Anterior cingulate cortex (tissue), 58 donors: ENCODE measurements around the gene GNAI3.
"Not testable (repeated sequence)": the region's sequence is repeated elsewhere in the genome, so short reads cannot be mapped to it uniquely, and the experiment has no call there.

Experiments
- DNase-seq, 58 donors: peaks; one replicate each; lab custom pipeline; 2025; lab: John Stamatoyannopoulos, UW

Gene GNAI3

DNA sequence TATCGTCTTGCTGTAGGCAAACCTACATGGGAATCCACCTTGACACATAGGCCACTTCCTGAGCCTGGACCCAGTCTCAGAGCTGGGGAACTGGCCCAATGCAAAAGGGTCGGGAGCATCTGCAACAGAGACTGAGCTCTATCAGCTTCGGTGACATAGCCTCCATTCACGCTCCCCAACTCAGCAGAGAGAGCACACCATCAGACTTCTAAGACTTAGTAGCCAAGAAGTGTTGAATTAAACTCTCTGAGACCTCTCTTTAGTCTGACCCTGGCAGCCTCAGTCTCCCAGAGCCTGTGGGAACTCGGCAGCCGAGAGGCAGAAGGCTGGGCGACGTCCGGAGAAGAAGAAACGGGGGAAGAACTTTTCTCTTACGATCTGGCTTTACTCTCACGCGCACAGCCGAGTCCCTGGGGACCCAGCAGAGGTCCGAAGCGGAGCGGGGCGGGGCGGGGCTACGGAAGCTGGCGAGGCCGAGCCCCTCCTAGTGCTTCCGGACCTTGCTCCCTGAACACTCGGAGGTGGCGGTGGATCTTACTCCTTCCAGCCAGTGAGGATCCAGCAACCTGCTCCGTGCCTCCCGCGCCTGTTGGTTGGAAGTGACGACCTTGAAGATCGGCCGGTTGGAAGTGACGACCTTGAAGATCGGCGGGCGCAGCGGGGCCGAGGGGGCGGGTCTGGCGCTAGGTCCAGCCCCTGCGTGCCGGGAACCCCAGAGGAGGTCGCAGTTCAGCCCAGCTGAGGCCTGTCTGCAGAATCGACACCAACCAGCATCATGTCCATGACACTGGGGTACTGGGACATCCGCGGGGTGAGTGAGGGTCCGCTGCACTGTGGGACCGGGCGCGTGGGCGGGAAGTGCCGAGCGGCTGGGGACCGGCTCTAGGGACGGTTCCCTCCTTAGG lies 107.5 kb downstream of the GNAI3 start, which contains the start of gene GSTM4:
TSS of gene GSTM4 (plus strand) at position 485 of the 905 bp plus-strand sequence. CDS start at position 776, 291 bp downstream.
- DNase-seq = peak in 55 of 58 donors; percentile 26 to 90 (median 68)

DNA sequence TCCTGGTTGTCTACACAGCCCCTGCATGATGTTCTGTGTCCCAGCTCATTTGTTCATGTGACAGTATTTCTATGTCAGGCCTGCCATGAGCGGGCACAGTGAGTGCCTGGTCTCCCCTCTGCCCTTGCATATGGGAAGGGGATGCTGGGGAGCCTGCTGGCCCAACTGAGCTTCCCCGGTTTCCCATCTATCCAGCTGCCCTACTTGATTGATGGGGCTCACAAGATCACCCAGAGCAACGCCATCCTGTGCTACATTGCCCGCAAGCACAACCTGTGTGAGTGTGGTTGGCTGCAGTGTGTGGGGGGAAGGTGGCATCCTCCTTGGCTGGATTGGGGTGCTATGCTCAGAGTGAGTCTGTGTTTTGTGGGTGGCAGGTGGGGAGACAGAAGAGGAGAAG lies 109.0 kb downstream of the GNAI3 start:
- no peak for DNase-seq

DNA sequence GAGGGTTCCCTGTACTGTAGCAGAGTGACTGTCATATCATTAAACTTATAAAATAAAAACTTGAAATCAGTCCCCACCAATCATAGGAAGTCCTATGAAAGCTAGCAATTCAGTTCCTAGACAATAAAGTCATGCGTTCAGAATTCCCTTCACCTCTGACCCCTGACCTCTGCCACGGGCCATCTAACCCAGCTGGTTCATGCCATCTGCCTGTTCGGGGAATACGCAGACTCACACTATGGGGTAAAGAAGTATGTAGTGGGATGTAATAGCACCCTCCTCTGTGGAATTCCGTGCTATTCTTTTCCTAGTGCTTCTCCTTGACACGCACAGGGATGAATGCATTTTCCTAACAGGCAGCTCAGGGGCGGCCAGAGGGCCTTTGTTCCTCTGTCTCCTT lies 109.6 kb downstream of the GNAI3 start:
- DNase-seq = no peak

DNA sequence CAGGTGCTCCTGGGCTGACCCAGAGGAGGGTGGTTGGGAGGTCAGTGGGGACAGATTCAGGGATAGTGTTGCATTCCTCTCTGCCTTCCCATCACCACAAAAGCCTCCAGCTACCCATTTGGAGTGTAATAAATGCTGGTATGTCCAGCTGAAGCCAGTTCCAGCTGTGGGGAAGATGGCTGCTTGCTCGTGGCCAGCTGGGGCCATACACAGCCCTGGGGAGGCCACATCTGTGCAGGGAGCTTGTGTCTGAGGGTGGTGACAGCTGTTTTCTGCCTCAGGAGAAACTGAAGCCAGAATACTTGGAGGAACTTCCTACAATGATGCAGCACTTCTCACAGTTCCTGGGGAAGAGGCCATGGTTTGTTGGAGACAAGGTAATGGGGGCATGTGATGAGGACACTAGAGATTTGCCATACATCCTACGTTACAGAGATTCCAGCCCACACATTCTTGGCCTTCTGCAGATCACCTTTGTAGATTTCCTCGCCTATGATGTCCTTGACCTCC lies 110.2 kb downstream of the GNAI3 start:
- no peak for DNase-seq

DNA sequence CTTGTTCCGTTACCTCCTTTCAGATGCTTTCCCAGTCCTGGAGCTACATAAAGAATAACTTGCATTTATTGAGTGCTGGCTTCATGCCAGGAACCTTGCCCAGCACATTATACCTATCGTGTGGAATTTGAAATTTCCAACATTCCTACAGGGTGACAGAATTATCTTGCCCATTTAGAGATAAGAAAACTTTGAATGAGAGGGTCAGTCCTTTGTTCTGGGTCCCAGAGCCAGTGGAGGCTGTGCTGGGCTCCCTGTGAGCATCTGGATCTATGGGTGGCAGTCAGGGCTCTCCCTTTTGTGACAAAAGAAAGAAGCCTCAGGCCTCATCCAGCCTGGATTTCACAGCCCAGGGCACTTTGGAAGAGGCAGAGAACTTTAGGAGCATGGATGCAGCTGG lies 110.7 kb downstream of the GNAI3 start:
- no peak for DNase-seq

DNA sequence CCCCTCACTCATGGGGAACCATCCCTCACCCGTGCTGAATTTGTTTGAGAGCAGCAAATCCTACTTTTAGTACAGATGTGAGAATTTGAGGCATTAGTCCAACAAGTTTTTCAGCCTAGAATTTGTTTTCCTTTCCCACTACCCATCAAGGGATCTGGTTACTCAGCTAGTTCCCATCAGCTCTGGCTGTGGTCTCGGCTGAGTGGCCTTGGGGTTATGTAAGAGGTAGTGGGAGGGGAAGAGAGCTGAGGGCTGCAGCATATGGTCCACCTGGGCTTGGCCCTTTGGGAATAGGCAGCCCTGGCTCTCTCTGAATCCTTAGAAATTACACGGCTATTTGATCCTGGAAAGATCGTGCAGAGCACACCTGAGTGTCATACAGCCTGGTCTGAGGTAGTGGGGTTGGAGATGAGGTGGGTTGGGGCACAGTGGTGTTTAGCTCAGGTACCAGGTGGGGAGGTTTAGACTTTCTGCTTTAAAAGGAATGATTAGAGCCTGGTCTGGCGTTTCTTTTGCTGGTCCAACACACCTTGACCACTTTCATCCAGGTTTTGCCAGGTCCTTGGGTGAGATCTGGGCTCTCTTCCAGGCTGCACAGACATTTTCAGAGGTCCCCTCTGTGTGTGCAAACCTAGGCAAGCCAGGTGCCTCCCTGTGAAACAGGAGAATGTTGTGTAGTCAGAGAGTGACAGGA lies 111.7 kb downstream of the GNAI3 start:
- no peak for DNase-seq

DNA sequence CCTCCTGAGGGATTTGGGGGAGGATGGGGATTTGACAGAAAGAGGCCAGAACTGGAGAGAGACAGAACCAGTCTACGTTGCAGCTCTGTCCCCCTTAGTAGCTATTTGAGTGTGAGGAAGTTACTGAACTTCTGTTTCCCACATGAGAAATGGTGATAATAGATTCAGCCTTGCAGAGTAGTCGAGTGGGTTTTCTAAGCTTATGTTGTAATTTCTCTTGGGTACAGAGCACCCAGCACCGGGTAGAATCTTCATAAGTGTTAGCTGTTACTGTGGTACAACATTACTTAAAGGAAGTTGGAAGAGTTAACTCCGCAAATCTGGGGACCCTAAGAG lies 112.2 kb downstream of the GNAI3 start:
- DNase-seq = not testable (repeated sequence)

DNA sequence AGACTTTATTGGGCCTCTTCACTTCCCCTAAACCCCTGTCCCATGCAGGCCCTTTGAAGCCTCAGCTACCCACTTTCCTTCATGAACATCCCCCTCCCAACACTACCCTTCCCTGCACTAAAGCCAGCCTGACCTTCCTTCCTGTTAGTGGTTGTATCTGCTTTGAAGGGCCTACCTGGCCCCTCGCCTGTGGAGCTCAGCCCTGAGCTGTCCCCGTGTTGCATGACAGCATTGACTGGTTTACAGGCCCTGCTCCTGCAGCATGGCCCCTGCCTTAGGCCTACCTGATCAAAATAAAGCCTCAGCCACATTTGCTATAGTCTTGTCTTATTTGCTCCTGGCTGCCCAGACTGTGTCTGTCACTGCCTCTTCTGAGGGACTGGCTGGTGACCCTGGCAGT lies 113.0 kb downstream of the GNAI3 start:
- no peak for DNase-seq

DNA sequence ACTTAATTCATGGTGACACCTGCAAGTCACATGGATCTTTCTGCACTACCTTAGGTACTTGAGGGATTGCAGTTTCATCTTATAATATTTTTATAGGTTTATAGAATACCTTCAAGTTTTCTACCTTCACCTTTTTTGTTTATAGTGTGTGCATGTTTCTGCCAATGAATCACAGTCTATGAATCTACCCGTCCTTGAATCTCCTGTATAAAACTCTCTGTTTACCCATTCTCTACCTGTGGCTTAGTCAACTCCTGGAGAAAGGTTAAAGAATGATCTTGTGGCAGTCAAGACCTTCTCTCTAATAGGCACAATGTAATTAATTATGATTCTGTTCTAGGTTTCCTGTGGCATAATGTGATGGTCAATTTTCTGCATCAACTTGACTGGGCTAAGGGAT lies 116.3 kb downstream of the GNAI3 start:
- DNase-seq = no peak

DNA sequence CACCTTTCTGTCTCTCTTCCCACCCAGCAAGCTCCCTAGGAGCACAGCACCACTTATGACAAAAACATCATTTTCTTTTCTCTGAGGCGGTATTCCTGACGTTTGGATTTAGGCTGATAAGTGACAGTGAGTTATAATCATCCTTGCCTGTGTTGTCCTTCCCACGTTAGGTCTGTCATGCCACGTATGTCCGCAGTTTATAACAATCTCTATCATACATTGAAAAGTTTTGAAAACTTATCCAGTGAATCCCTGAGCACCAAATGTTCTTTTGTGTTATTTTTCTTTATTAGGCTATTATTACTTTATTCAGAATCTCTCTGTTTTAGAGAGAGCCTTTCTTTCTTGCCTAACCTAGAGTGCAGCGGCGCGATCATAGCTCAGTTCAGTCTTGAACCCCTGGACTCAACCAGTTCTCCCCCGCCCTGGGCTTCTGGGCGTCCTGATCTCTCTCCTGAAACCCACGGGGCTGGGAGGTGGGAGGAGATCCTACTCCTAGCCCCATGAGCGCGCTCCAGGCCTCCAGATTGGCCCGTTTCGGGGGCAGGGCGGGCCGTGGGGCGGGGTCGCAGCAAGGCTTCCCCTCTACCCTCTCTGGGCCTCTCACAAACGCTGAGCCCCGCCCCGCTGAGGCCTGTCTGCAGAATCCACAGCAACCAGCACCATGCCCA lies 119.2 kb downstream of the GNAI3 start, which contains the start of gene GSTM2:
TSS of gene GSTM2 (plus strand) at position 606 of the 671 bp plus-strand sequence. CDS start at position 665, 59 bp downstream.
- peak in 54 of 58 donors; percentile 27 to 91 (median 78) for DNase-seq
